ENCODE data around the gene INSM1. TPM values are rescaled to one million over a fixed set of nuclear protein-coding genes. Genes with fewer than 3 reads are reported as not detected.
A peak's percentile ranks its signal among the peaks of the same experiment; 100 is the strongest.

The INSM1 gene
- total and polyA plus RNA-seq, 2 of the 13 experiments (the other 11 are each of a cell fraction or from before 2014, with no cell fraction given) = not detected

DNA sequence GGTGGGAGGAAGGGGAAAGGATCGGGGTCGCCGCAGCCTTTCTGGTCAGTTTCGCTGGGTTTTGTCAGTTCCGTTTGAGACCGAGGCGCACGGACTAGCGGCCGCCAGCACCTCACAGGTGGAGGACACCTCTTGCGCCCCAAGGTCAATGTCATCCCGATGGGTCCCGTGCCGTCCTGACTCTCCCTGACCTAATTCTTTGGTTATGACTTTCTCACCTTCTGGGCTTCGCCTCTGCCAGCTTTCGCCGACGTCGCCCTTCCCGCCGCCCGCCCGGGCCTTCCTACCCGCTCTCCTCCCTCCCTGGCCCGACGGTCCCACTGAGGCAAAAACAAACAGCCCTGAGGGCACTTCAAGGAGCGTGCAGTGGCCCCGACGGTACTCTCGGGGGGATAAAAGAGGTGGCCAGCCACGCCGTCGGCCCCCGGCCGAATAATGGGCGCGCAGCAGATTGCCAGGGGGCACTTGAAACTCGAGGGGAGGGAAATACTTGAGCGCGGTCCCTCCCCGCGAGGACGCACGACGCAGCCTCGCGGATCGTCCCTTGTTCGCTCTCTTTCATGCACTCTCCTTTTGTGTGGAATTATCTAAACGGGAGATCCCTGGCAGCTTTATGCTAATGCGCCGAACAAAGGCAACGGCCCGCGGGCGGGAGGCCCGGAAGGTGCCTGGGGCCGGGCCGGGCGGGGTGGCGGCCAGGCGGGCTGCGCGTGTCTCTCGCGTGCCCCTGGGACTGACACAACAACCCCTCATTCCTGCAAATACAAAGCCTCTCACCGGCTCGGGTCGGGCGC is 3.9 kb upstream of the INSM1 start:
- Histone ChIP-seq H3K9me3 (ENCODE audit: low read length) (no peaks in the 10 kb centered on the region), H4K20me1 (ENCODE audit: insufficient read depth, low read length) (no peaks in the 10 kb centered on the region; the same call in 1 of the 2 replicates), H3K27ac (ENCODE audit: extremely low read length, insufficient read depth, low read length) (no peak overlapping the region), H3K4me1 (ENCODE audit: insufficient read depth, low read length) (peaks cover 23% of the 10 kb centered on the region; the same call in 1 of the 2 replicates), H3K36me3 (replicated peaks in 1 of 2; ENCODE audit: control insufficient read depth in 1 of 2, insufficient read depth in 2 of 2, low read length in 2 of 2) (no peaks in the 10 kb centered on the region), H2AFZ (ENCODE audit: low read length) (no peak overlapping the region), H3K79me2 (ENCODE audit: insufficient read depth, low read length) (no peaks in the 10 kb centered on the region), H3K4me2 (ENCODE audit: low read depth, low read length) (peak overlapping the region; percentile 28; the same call in 1 of the 2 replicates), H3K9ac (ENCODE audit: insufficient read depth, low read depth, low read length) (no peak overlapping the region), H3K27me3 (ENCODE audit: control insufficient read depth in 1 of 2, insufficient read depth in 2 of 2, low read length in 2 of 2) (peaks cover 18 to 68% of the 10 kb centered on the region in 2 experiments), H3K4me3 (replicated peaks in 1 of 3; ENCODE audit: insufficient read depth in 1 of 3, low read depth in 2 of 3, low read length in 3 of 3) (peak overlapping the region in 1 of 3 experiments; percentile 35; a peak in 2 of 6 replicates)
- ChIA-PET CTCF (ENCODE audit: low intra/inter-chr PET ratio, low total read pairs) (no interaction called here), POLR2A (no interaction called here)
- intact Hi-C loops (cut with micrococcal nuclease; ENCODE audit: unreplicated experiment) (loop anchor here (5.0 kb wide), 1 partner anchor 282 kb away; no protein-coding TSS in a partner anchor), in situ Hi-C loops (cut with HindIII; ENCODE audit: extremely low pct_ligation_motif_present, low pct_unique_long_range_greater_than_20kb) (loop anchor here (5.0 kb wide), 1 partner anchor 203 kb away; no protein-coding TSS in a partner anchor)
- FAIRE-seq (no peak), ATAC-seq (peak; percentile 35), DNase-seq (ENCODE audit: low spot score) (no peak)
- WGBS (ENCODE audit: low lambda C conversion rate) = 24% methylated on average over 69 of the region's 70 CpGs
- BruUV-seq (replicated peaks) = no TSS peak
- TF ChIP-seq PHF8 (CRISPR knock-in tag; IDR thresholded peaks at IDR 0.05) (peak; percentile 36; the same call in 1 of the 2 replicates), TBX2 (CRISPR knock-in tag; IDR thresholded peaks at IDR 0.05; ENCODE audit: borderline replicate concordance) (peak; percentile 27; the same call in 1 of the 2 replicates), ZNF333 (CRISPR knock-in tag; IDR thresholded peaks at IDR 0.05; ENCODE audit: borderline replicate concordance) (no peak), SP4 (CRISPR knock-in tag; IDR thresholded peaks at IDR 0.05) (0 out of 2 replicates have a peak, but pooled peaks have one; percentile 31), SMAD9 (CRISPR knock-in tag; IDR thresholded peaks at IDR 0.05) (no peak), ZNF546 (CRISPR knock-in tag; conservative IDR thresholded peaks at IDR 0.05) (0 out of 2 replicates have a peak, but pooled peaks have one; percentile 26), MYNN (CRISPR knock-in tag; IDR thresholded peaks at IDR 0.05; ENCODE audit: low read depth) (no peak), ARID5B (CRISPR knock-in tag; IDR thresholded peaks at IDR 0.05) (peak; percentile 56; the same call in 1 of the 2 replicates), ZNF737 (CRISPR knock-in tag; IDR thresholded peaks at IDR 0.05; ENCODE audit: borderline replicate concordance) (0 out of 2 replicates have a peak, but pooled peaks have one; percentile 27), MLX (CRISPR knock-in tag; IDR thresholded peaks at IDR 0.05) (0 out of 2 replicates have a peak, but pooled peaks have one; percentile 17), ATM (IDR thresholded peaks at IDR 0.05; ENCODE audit: borderline replicate concordance) (no peak), ZNF543 (CRISPR knock-in tag; IDR thresholded peaks at IDR 0.05) (no peak)
- TF ChIP-seq, protein P1, sequence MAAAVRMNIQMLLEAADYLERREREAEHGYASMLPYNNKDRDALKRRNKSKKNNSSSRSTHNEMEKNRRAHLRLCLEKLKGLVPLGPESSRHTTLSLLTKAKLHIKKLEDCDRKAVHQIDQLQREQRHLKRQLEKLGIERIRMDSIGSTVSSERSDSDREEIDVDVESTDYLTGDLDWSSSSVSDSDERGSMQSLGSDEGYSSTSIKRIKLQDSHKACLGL (CRISPR knock-in tag; IDR thresholded peaks at IDR 0.05) = 0 out of 2 replicates have a peak, but pooled peaks have one; percentile 28
- TF ChIP-seq, protein P2, sequence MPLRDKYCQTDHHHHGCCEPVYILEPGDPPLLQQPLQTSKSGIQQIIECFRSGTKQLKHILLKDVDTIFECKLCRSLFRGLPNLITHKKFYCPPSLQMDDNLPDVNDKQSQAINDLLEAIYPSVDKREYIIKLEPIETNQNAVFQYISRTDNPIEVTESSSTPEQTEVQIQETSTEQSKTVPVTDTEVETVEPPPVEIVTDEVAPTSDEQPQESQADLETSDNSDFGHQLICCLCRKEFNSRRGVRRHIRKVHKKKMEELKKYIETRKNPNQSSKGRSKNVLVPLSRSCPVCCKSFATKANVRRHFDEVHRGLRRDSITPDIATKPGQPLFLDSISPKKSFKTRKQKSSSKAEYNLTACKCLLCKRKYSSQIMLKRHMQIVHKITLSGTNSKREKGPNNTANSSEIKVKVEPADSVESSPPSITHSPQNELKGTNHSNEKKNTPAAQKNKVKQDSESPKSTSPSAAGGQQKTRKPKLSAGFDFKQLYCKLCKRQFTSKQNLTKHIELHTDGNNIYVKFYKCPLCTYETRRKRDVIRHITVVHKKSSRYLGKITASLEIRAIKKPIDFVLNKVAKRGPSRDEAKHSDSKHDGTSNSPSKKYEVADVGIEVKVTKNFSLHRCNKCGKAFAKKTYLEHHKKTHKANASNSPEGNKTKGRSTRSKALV (CRISPR knock-in tag; IDR thresholded peaks at IDR 0.05) = peak; percentile 68; the same call in 1 of the 2 replicates
- TF ChIP-seq, protein P3, sequence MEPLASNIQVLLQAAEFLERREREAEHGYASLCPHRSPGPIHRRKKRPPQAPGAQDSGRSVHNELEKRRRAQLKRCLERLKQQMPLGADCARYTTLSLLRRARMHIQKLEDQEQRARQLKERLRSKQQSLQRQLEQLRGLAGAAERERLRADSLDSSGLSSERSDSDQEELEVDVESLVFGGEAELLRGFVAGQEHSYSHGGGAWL (CRISPR knock-in tag; IDR thresholded peaks at IDR 0.05) = 0 out of 2 replicates have a peak, but pooled peaks have one; percentile 32

All from HepG2 (cell line).